ENCODE results near the gene ZNF771. TPM values are rescaled to one million over a fixed set of nuclear protein-coding genes. Genes with fewer than 3 reads are reported as not detected.

Gene ZNF771
- total RNA-seq, 2 donors from 2014 or later, result 3.5 to 6.5 TPM

DNA sequence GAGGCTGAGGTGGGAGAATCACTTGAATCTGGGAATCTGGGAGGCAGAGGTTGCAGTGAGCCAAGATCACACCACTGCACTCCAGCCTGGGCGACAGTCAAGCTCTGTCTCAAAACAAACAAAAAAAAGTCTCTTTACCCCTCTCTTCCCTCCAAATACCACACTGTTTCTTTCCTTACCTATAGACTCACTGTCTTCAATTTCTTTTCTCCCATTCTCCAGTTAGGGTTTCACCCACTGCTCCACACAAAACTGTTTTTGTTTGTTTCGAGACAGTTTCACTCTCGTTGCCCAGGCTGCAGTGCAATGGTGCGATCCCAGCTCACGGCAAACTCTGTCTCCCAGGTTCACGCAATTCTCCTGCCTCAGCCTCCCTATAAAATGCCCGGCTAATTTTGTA lies 46.2 kb upstream of the ZNF771 start:
- Histone ChIP-seq H3K4me1 (no peaks in the 10 kb centered on the region), H3K4me3 (no peak overlapping the region), H3K27ac (no peak overlapping the region), H3K27me3 (no peaks in the 10 kb centered on the region), H3K9me3 (no peaks in the 10 kb centered on the region), H3K36me3 (no peaks in the 10 kb centered on the region), H3K9ac (ENCODE audit: low read depth in 2 of 2, low read length in 2 of 2) (no peak overlapping the region)
- TF ChIP-seq, protein P1, sequence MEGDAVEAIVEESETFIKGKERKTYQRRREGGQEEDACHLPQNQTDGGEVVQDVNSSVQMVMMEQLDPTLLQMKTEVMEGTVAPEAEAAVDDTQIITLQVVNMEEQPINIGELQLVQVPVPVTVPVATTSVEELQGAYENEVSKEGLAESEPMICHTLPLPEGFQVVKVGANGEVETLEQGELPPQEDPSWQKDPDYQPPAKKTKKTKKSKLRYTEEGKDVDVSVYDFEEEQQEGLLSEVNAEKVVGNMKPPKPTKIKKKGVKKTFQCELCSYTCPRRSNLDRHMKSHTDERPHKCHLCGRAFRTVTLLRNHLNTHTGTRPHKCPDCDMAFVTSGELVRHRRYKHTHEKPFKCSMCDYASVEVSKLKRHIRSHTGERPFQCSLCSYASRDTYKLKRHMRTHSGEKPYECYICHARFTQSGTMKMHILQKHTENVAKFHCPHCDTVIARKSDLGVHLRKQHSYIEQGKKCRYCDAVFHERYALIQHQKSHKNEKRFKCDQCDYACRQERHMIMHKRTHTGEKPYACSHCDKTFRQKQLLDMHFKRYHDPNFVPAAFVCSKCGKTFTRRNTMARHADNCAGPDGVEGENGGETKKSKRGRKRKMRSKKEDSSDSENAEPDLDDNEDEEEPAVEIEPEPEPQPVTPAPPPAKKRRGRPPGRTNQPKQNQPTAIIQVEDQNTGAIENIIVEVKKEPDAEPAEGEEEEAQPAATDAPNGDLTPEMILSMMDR (IDR thresholded peaks at IDR 0.05), result no peak
- DNase-seq, result no peak
- intact Hi-C loops (cut with DNase I), result no loop called here

DNA sequence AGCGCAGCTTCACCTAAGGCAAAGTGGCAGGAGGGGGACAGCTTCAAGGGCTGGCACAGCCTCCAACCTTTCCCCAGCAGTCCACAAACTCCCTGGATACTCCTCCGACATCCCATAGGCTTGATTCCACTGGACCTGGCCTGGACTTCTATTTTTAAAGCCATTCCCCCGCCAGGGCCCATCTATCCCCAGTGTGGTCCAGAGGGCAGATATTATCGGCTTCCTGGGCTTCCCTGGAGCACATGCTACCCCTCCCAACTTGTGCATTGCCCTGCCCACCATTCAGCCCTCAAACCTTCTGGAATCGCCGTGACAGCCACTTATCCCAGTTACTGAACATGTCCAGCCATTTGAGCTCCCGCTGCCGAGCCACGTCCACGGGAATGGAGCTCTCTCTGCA lies 42.2 kb upstream of the ZNF771 start:
- Histone ChIP-seq H3K36me3 (no peaks in the 10 kb centered on the region), H3K27ac (no peak overlapping the region), H3K4me3 (no peak overlapping the region), H3K27me3 (no peaks in the 10 kb centered on the region), H3K9ac (ENCODE audit: low read depth in 2 of 2, low read length in 2 of 2) (no peak overlapping the region), H3K9me3 (no peaks in the 10 kb centered on the region), H3K4me1 (peaks cover 17% of the 10 kb centered on the region)
- TF ChIP-seq, protein P1 (IDR thresholded peaks at IDR 0.05), result no peak
- intact Hi-C loops (cut with DNase I), result no loop called here
- DNase-seq, result no peak

DNA sequence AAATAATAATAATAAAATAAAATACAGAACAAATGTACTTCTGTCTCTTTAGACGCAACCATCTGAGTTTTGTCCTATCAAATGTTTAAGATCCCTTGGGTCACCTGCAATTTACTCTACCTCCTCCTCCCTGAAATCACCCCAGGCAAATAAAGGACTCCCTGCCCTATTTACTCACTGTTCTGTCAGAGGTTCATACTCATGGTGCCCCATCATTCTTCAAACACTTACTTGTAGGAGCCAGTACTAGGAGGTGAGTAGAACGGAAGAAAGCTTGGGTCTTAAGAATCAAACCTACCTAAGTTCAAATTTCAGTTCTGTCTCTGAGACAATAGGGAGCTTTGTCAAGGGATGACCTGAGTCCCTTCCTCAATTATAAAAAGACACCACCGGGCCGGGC lies 40.9 kb upstream of the ZNF771 start:
- TF ChIP-seq, protein P1 (IDR thresholded peaks at IDR 0.05), result no peak
- DNase-seq, result no peak
- Histone ChIP-seq H3K9me3 (no peaks in the 10 kb centered on the region), H3K36me3 (no peaks in the 10 kb centered on the region), H3K27ac (no peak overlapping the region), H3K27me3 (no peaks in the 10 kb centered on the region), H3K4me3 (no peak overlapping the region), H3K4me1 (peaks cover 17% of the 10 kb centered on the region), H3K9ac (ENCODE audit: low read depth in 2 of 2, low read length in 2 of 2) (no peak overlapping the region)
- intact Hi-C loops (cut with DNase I), result no loop called here

DNA sequence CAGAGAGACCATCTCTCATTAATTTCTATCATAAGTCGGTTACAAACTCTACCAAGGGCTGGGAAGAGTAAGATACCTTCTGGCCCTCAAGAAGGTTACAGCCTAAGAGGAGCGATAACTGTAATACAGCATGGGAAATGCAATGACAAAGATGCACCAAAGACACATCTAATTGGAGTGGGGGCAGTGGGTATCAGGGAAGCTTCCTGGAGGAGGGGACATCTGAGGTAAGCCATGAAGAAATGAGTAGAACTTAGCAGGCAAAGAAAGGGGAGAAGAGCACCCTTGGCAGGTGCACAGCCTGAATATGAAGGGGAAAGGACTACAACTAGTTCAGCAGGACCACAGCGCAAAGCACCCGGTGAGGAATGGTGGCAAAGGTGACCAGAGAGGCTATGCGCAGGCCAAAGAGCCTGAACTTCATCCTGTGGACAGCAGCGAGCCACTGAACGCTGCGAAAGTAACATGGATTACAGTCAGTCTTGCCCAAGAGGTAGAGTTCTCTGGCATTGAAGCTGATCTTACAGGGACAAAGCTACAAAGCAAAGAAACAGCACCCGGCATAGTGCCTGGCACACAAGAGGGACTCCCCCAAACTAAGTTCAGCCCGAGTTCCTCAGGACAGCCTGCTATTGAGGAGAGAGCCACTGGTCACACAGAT lies 39.9 kb upstream of the ZNF771 start:
- Histone ChIP-seq H3K4me3 (peak overlapping the region; percentile 73), H3K4me1 (peaks cover 17% of the 10 kb centered on the region), H3K9ac (ENCODE audit: low read depth in 2 of 2, low read length in 2 of 2) (peak overlapping the region; percentile 76 to 91), H3K9me3 (no peaks in the 10 kb centered on the region), H3K27me3 (no peaks in the 10 kb centered on the region), H3K36me3 (no peaks in the 10 kb centered on the region), H3K27ac (peak overlapping the region; percentile 40)
- TF ChIP-seq, protein P1 (IDR thresholded peaks at IDR 0.05), result no peak
- DNase-seq, result no peak
- intact Hi-C loops (cut with DNase I), result no loop called here

DNA sequence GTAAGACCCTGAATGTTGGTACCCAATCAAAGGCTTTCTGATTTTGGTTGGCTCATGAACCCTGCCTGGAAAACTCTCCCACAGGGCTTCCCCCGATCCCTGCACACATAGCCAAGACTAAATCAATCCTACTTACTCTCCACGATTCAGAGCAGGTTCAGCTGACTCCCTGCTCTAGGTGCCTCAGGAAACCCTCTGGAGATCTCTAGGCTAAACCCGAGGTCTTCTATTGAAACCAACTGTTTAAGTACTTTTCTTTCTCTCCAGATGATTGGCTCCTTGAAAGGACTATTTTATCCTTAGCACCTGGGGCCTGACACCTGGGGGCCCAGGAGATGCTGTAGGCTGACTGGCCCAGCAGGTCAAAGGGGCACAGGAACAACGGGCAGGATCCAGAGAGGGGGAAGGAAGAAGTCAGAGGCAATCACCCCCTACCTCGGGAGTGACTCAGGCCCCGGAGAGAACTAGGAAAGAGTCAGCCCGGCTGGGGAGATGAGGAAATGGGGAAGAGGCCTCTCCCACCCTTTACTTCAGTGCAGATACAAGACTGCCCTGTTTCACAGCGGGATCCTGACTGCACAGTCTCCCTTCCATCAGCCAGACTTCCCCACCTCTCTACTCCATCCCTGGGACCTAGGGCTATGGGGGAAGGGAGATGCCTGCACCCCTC lies 39.1 kb upstream of the ZNF771 start:
- Histone ChIP-seq H3K4me3 (peak overlapping the region; percentile 73), H3K27me3 (no peaks in the 10 kb centered on the region), H3K9ac (ENCODE audit: low read depth in 2 of 2, low read length in 2 of 2) (peak overlapping the region; percentile 76 to 91), H3K4me1 (peaks cover 17% of the 10 kb centered on the region), H3K36me3 (no peaks in the 10 kb centered on the region), H3K9me3 (no peaks in the 10 kb centered on the region), H3K27ac (peak overlapping the region; percentile 40)
- TF ChIP-seq, protein P1 (IDR thresholded peaks at IDR 0.05), result no peak
- intact Hi-C loops (cut with DNase I), result no loop called here
- DNase-seq, result no peak

Measured in colonic mucosa (tissue), 4 donors.